ENCODE data around the gene DRGX.

DNA sequence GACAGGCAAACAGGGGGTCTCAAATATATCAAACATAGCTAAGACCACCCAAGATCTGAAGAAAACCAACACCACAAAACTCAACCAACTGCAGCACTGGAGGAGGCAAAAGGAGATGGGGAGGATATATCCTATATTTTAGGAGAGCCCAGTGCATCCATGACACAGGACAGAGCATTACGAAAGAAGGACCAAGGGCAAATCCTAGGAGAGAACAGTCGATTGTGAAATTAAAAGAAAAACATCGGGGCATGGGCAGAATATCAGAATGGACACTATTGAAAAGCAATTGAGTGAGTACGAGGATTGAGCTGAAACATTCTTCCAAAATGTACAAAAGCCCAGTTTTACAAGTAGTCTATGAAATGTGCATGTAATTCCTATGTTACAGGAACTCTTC is 48.5 kb upstream of the DRGX start:
- TF ChIP-seq CTCF (IDR thresholded peaks at IDR 0.05) (no peak), POLR2A (IDR thresholded peaks at IDR 0.05) (no peak)

All from tibial nerve (tissue), 3 donors.